H9 (cell line): Measurements from ENCODE around the gene TTLL1. TPM values are rescaled to one million over a fixed set of nuclear protein-coding genes. Genes with fewer than 3 reads are reported as not detected.

Experiments used
- DNase-seq: peaks from one replicate; pipeline ENCODE4 v3.0.0-alpha.2; 2017
- H2AFZ ChIP-seq: one replicate; pipeline ENCODE4 v1.6.1; 2013; ENCODE audit warnings: mild to moderate bottlenecking, low read length, control low read depth, moderate library complexity
- H2AK5ac ChIP-seq: 2 replicates; pipeline ENCODE4 v1.6.1; 2013; ENCODE audit warnings: low read length, control low read depth, mixed read lengths; ENCODE audit not compliant: insufficient read length
- H2BK120ac ChIP-seq: one replicate; pipeline ENCODE4 v1.6.1; 2013; ENCODE audit warnings: low read depth, mild to moderate bottlenecking, low read length, control low read depth, inconsistent platforms; ENCODE audit not compliant: poor library complexity, severe bottlenecking
- H2BK12ac ChIP-seq: 2 replicates; pipeline ENCODE4 v1.6.1; 2013; ENCODE audit warnings: low read length, control low read depth, mixed read lengths, low read depth; ENCODE audit not compliant: insufficient read length
- H2BK15ac ChIP-seq: 2 replicates; pipeline ENCODE4 v1.6.1; 2013; ENCODE audit warnings: low read depth, low read length, control low read depth
- H2BK20ac ChIP-seq: one replicate; pipeline ENCODE4 v1.6.1; 2013; ENCODE audit warnings: low read depth, mild to moderate bottlenecking, low read length, control low read depth, inconsistent platforms; ENCODE audit not compliant: poor library complexity, severe bottlenecking
- H2BK5ac ChIP-seq: 2 replicates; pipeline ENCODE4 v1.6.1; 2013; ENCODE audit warnings: low read length, control low read depth, mixed read lengths; ENCODE audit not compliant: insufficient read length
- H3K14ac ChIP-seq: 2 replicates; pipeline ENCODE4 v1.6.1; 2013; ENCODE audit warnings: low read length, control low read depth; ENCODE audit not compliant: insufficient read depth
- H3K18ac ChIP-seq: 2 replicates; pipeline ENCODE4 v1.6.1; 2013; ENCODE audit warnings: low read depth, mild to moderate bottlenecking, mixed read lengths, low read length, control low read depth; ENCODE audit not compliant: insufficient read length
- H3K23ac ChIP-seq: 2 replicates; pipeline ENCODE4 v1.6.1; 2013; ENCODE audit warnings: low read length, control low read depth, mixed read lengths, low read depth; ENCODE audit not compliant: insufficient read length
- H3K23me2 ChIP-seq: 2 replicates; pipeline ENCODE4 v1.6.1; 2013; ENCODE audit warnings: low read depth, mild to moderate bottlenecking, mixed read lengths, low read length, control low read depth; ENCODE audit not compliant: insufficient read length, poor library complexity, severe bottlenecking
- H3K27ac ChIP-seq: 2 replicates; pipeline ENCODE4 v1.5.1; 2013; ENCODE audit warnings: low read length, control low read depth, mixed read lengths, low read depth; ENCODE audit not compliant: insufficient read length
- H3K27me3 ChIP-seq: 2 replicates; pipeline ENCODE4 v1.6.1; 2013; ENCODE audit warnings: low read length, control low read depth, inconsistent platforms; ENCODE audit not compliant: insufficient read depth
- H3K4ac ChIP-seq: 2 replicates; pipeline ENCODE4 v1.6.1; 2013; ENCODE audit warnings: low read depth, mild to moderate bottlenecking, control low read depth, inconsistent platforms, low read length, moderate library complexity
- H3K4me1 ChIP-seq: 2 replicates; pipeline ENCODE4 v1.6.1; 2013; ENCODE audit warnings: low read length, control low read depth, inconsistent platforms; ENCODE audit not compliant: insufficient read depth
- H3K4me2 ChIP-seq: 2 replicates; pipeline ENCODE4 v1.6.1; 2013; ENCODE audit warnings: low read length, control low read depth, mixed read lengths; ENCODE audit not compliant: insufficient read length, insufficient read depth
- H3K56ac ChIP-seq: 2 replicates; pipeline ENCODE4 v1.6.1; 2013; ENCODE audit warnings: low read depth, mild to moderate bottlenecking, mixed read lengths, low read length, control low read depth; ENCODE audit not compliant: insufficient read length
- H3K79me1 ChIP-seq: 2 replicates; pipeline ENCODE4 v1.6.1; 2013; ENCODE audit warnings: low read depth, mild to moderate bottlenecking, moderate library complexity, low read length, control low read depth, inconsistent platforms; ENCODE audit not compliant: insufficient read depth, poor library complexity, severe bottlenecking
- H3K79me2 ChIP-seq: 2 replicates; pipeline ENCODE4 v1.6.1; 2013; ENCODE audit warnings: low read length, control low read depth, inconsistent platforms; ENCODE audit not compliant: insufficient read depth
- H3K9ac ChIP-seq: 2 replicates; pipeline ENCODE4 v1.6.1; 2013; ENCODE audit warnings: low read length, control low read depth, mixed read lengths; ENCODE audit not compliant: insufficient read length; ENCODE audit errors: extremely low read depth
- H3K9me3 ChIP-seq: one replicate; pipeline ENCODE4 v1.6.1; 2013; ENCODE audit warnings: low read depth, low read length, inconsistent platforms; ENCODE audit not compliant: control insufficient read depth
- H3T11ph ChIP-seq: one replicate; pipeline ENCODE4 v1.6.1; 2013; ENCODE audit warnings: mild to moderate bottlenecking, low read length, control low read depth, inconsistent platforms
- H4K20me1 ChIP-seq: one replicate; pipeline ENCODE4 v1.6.1; 2013; ENCODE audit not compliant: control insufficient read depth, insufficient read length, insufficient read depth
- H4K5ac ChIP-seq: 2 replicates; pipeline ENCODE4 v1.6.1; 2013; ENCODE audit warnings: low read depth, mild to moderate bottlenecking, mixed read lengths, low read length, control low read depth; ENCODE audit not compliant: insufficient read length
- H4K8ac ChIP-seq: replicated peaks from 2 replicates; pipeline ENCODE4 v1.6.1; 2013; ENCODE audit warnings: low read length, control low read depth, mixed read lengths, low read depth; ENCODE audit not compliant: insufficient read length
- H4K91ac ChIP-seq: 2 replicates; pipeline ENCODE4 v1.6.1; 2013; ENCODE audit warnings: low read depth, mild to moderate bottlenecking, moderate library complexity, mixed read lengths, low read length, control low read depth; ENCODE audit not compliant: insufficient read length
- H3K27ac Mint-ChIP-seq, 3 experiments: 2 replicates in 2 of 3; 3 replicates in 1 of 3; pipeline ENCODE4 v1.8.0; 2020 to 2021; ENCODE audit warnings: mixed read lengths in 3 of 3, mild to moderate bottlenecking in 1 of 3, moderate library complexity in 1 of 3
- H3K27me3 Mint-ChIP-seq: 2 replicates; pipeline ENCODE4 v1.8.0; 2021; ENCODE audit warnings: low read depth, mild to moderate bottlenecking, moderate library complexity, mixed read lengths
- H3K36me3 Mint-ChIP-seq, 3 experiments: 2 replicates in 2 of 3; 3 replicates in 1 of 3; pipeline ENCODE4 v1.8.0; 2020 to 2021; ENCODE audit warnings: low read depth in 3 of 3, mixed read lengths in 3 of 3; ENCODE audit not compliant: insufficient read depth in 1 of 3
- H3K4me1 Mint-ChIP-seq, 2 experiments: 2 replicates each; pipeline ENCODE4 v1.8.0; 2020; ENCODE audit warnings: mixed read lengths in 2 of 2
- H3K4me3 Mint-ChIP-seq, 2 experiments: 2 replicates in 1 of 2; 3 replicates in 1 of 2; pipeline ENCODE4 v1.8.0; 2020 to 2021; ENCODE audit warnings: mild to moderate bottlenecking in 2 of 2, mixed read lengths in 2 of 2, moderate library complexity in 1 of 2
- H3K9me3 Mint-ChIP-seq, 2 experiments: 2 replicates in 1 of 2; 3 replicates in 1 of 2; pipeline ENCODE4 v1.8.0; 2020; ENCODE audit warnings: mild to moderate bottlenecking in 2 of 2, mixed read lengths in 2 of 2, moderate library complexity in 1 of 2
- CTCF ChIP-seq: fragments of 200-600 bp; sonication (generic); conservative IDR thresholded peaks from 3 replicates; pipeline ENCODE4 v1.8.0; 2021; ENCODE audit warnings: antibody characterized with exemption, mild to moderate bottlenecking
- WGBS: extraction: QIAGEN DNeasy Blood & Tissue Kit; methylation state at CpG from one replicate; pipeline ENCODE4 v1.1.7; 2013; ENCODE audit warnings: missing lambda C conversion rate, low lambda C conversion rate, mixed read lengths; ENCODE audit not compliant: insufficient read length; ENCODE audit errors: extremely low coverage; 5-methylcytosine and 5-hydroxymethylcytosine counted together
- total RNA-seq: library from RNA; stranded (reverse); gene quantifications from 2 replicates; pipeline ENCODE4 v1.2.1, GENCODE V29; 2021

Gene TTLL1
- total RNA-seq, 1 experiment from 2014 or later: 4.1 TPM

- Histone ChIP-seq H2BK120ac (no peak overlapping the region), H3K9ac (no peak overlapping the region), H3K79me2 (peaks cover 2% of the 10 kb centered on the region; the same call in 1 of the 2 replicates), H3K27ac (no peak overlapping the region), H2BK12ac (no peak overlapping the region), H4K20me1 (no peaks in the 10 kb centered on the region), H2AFZ (no peak overlapping the region), H3K9me3 (no peaks in the 10 kb centered on the region), H3K23me2 (peaks cover 9% of the 10 kb centered on the region), H3K79me1 (no peaks in the 10 kb centered on the region), H3K4me2 (no peak overlapping the region), H3K14ac (no peak overlapping the region), H2AK5ac (no peak overlapping the region), H4K91ac (no peak overlapping the region), H4K8ac (no peak overlapping the region), H2BK15ac (no peak overlapping the region), H3K4me1 (no peaks in the 10 kb centered on the region), H3K56ac (no peak overlapping the region), H3K4ac (no peak overlapping the region), H3K23ac (no peak overlapping the region), H3K27me3 (no peaks in the 10 kb centered on the region), H3K18ac (no peak overlapping the region), H2BK5ac (no peak overlapping the region), H4K5ac (no peak overlapping the region), H3T11ph (no peak overlapping the region), H2BK20ac (no peak overlapping the region)
- TF ChIP-seq CTCF: no peak
- peaks cover 3% of the 10 kb centered on the region in 2 experiments; a peak in 3 of 5 replicates for H3K9me3 Mint-ChIP-seq
- no peak for DNase-seq
- WGBS: no CpG with 5 or more reads among the region's 6 CpGs
- no peak overlapping the region for H3K4me3 Mint-ChIP-seq
- no peak overlapping the region for H3K27ac Mint-ChIP-seq
- H3K4me1 Mint-ChIP-seq: peaks cover 7 to 9% of the 10 kb centered on the region in 2 experiments
- peaks cover 2 to 7% (median 5%) of the 10 kb centered on the region in 3 experiments; a peak in 4 of 7 replicates for H3K36me3 Mint-ChIP-seq
- H3K27me3 Mint-ChIP-seq: peaks cover 11% of the 10 kb centered on the region
These were observed 70.6 kb downstream of the TTLL1 start for GRCh38 chr22:43018615-43019014.
